ENCODE measurements around the gene TMEM87A. TPM values are rescaled to one million over a fixed set of nuclear protein-coding genes. Genes with fewer than 3 reads are reported as not detected.

TMEM87A gene
- polyA plus RNA-seq, 4 donors = 51.7 to 61.6 (median 59.7) TPM

DNA sequence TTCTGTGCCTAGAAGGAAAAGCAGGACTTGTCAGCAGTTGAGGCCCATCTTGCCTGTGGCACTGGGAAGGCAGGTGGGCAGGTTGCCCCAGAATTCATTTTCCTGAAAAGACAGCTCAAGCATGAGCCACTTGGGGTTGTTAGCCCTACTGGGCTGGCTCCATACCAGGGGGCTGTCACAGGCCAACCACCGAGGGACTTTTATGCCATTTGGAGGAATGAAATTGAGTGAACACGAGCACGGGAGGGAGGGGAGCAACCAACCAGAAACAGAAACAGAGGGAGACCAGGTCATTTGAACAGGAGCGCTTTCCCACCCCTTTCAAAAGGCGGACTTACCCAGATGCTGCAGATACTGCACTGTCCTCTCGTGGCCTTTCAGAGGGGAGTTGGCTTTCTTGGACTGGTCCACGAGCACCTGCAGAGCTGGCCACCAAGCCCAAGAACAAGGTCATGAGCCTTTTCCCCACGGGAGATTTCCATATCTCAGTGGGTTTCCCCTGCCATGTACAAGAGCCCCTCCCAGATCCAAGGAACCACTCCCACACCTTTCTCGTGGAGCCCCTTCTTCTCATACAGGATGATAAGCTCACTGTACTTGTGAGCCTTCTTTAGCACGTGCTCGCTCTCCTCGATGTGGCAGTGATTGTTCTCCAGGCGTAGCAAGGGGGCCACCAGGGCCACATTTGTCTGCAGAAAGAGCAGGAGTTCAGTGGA, 106.8 kb downstream of the TMEM87A start:
- no peak for DNase-seq (ENCODE audit: low read depth in 4 of 4, low spot score in 3 of 4)

DNA sequence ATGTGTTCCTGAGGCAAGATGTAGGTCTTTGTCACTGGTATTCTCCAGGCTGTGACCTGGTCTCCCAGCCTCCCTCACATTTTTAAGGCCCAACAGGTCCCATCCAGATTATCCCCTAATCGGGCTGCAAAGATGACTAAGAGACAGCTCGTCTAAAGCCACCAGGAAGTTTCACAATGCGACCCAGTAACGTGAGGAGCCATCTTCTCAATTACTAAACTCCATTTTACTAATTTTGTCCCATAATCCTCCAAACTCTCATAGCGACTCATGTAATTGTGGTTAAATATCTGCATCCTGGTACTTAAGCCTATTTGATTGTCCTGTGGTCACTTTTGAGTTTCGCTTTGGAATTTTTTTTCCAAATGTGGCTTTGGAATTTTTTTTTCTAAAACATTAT, 108.1 kb downstream of the TMEM87A start:
- no peak for DNase-seq (ENCODE audit: low read depth in 4 of 4, low spot score in 3 of 4)

DNA sequence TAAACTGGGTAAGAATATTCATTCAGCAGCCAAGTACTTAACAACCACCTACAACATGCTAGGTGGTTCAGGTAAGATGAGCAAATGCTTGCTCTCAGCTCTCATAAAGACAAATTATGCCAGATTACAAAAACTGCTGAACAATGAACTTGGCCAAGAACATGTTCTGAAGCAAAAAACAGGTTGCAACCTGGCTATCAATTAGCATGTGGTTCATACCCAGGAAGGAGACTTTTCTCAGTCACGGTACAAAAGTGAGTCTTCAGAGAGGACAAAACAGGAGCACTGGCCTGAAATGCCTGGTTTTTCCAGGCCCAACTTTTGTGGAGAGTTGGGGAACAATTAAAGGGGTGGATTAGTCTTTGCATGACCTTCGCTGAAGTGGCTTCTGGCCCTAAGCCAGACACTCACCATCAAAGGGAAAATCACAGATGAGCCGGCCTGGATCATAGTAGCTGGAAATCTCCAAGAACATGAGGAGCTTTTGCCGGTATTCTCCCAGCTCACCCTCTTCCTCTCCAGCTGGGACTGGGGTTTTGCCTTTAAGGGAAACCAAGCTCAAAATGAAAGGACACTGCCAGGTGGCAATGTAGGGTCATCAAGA, 109.2 kb downstream of the TMEM87A start:
- DNase-seq (ENCODE audit: low read depth in 4 of 4, low spot score in 3 of 4) = no peak

DNA sequence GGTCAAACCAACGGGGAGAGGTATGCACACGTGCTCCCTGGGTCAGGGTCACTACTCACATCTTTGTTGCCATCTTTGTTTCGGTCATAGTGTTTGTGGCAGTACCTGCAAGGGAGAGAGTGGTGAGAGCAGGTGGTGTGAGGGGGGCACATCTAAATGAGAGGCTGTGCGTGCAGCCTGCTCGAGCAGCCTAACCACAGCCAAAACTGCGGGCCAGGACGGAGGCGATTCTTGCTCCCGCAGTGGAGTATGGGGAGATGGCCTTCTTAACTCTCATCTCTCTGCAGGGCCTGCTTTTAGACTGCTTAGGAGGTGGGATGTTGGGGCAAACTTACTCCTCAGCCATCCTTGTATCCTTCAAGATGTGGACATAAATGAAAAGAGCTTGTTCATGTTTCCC, 109.9 kb downstream of the TMEM87A start:
- DNase-seq (ENCODE audit: low read depth in 4 of 4, low spot score in 3 of 4) = no peak

Other genes starting within 250 kb of the TMEM87A start
- gene PLA2G4D, start 178.9 kb downstream of the TMEM87A start, polyA plus RNA-seq (ENCODE audit: insufficient read length in 4 of 4) = under 1 TPM in 3 of 4 donors, not detected in 1; 0.04 to 0.18 (median 0.13) TPM
- 10 to 100 TPM in 3 of 4 donors, under 1 TPM in 1; 0.68 to 36.7 (median 25.1) TPM for gene PLA2G4F, start 116.8 kb downstream of the TMEM87A start, polyA plus RNA-seq (ENCODE audit: insufficient read length in 4 of 4)
- 10 to 100 TPM; 56.1 to 73.5 (median 66.8) TPM for gene VPS39, start 65.1 kb downstream of the TMEM87A start, polyA plus RNA-seq (ENCODE audit: insufficient read length in 4 of 4)
- gene GANC, start 232 bp downstream of the TMEM87A start, polyA plus RNA-seq (ENCODE audit: insufficient read length in 4 of 4) = 10 to 100 TPM; 25.7 to 29.7 (median 25.9) TPM
- gene CAPN3, start 86.1 kb upstream of the TMEM87A start, polyA plus RNA-seq (ENCODE audit: insufficient read length in 4 of 4) = 10 to 100 TPM in 3 of 4 donors, 1 to 10 TPM in 1; 7.5 to 29.4 (median 22.5) TPM
- gene ZNF106, start 217.7 kb upstream of the TMEM87A start, polyA plus RNA-seq (ENCODE audit: insufficient read length in 4 of 4) = 10 to 100 TPM; 41.8 to 51.1 (median 46.7) TPM
- gene SNAP23, start 222.2 kb upstream of the TMEM87A start, polyA plus RNA-seq (ENCODE audit: insufficient read length in 4 of 4) = 100 to 1,000 TPM in 2 of 4 donors, 10 to 100 TPM in 2; 71.6 to 107 (median 96.6) TPM

All from left renal pelvis (tissue), 4 donors.